ENCODE measurements around the gene LIPC.

GRCh38 chr15:58498821-58499580 is 67.2 kb downstream of the LIPC start:
- TF ChIP-seq CTCF (IDR thresholded peaks at IDR 0.05) (no peak), POLR2A (IDR thresholded peaks at IDR 0.05) (no peak)

Data from testis (tissue), 2 donors.